Stimulated activated CD4-positive, alpha-beta T cell treated with anti-CD3 and anti-CD28 coated beads, Interleukin-4, amount 100 ng/mL, for 1 hour (primary cell): Measurements from ENCODE around the gene TRMU.
"Not testable (repeated sequence)": the region's sequence is repeated elsewhere in the genome, so short reads cannot be mapped to it uniquely, and the experiment has no call there.

ENCODE experiments used
- DNase-seq: peaks from one replicate; pipeline ENCODE4 v3.0.0-alpha.2; 2020

Gene TRMU

DNA sequence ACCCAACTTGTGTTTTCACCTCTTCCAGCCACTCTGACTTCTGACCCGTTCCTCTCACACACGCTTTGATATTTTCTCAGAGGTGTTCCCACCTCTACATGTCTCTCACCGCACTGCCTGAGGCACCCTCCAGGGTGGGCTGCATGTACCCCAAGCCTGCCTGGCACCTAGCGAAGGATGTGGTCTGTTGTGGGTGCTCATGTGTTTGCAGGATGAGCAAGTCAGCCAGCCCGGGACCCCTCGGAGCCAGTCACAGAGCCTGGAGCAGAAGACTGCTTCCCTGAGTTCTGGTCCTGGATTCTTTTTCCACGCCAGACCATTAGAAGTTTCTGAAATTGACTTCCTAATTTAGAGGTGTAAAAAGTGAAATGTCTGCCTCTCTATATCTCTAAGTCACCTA, 35.0 kb upstream of the TRMU start:
- no peak for DNase-seq

DNA sequence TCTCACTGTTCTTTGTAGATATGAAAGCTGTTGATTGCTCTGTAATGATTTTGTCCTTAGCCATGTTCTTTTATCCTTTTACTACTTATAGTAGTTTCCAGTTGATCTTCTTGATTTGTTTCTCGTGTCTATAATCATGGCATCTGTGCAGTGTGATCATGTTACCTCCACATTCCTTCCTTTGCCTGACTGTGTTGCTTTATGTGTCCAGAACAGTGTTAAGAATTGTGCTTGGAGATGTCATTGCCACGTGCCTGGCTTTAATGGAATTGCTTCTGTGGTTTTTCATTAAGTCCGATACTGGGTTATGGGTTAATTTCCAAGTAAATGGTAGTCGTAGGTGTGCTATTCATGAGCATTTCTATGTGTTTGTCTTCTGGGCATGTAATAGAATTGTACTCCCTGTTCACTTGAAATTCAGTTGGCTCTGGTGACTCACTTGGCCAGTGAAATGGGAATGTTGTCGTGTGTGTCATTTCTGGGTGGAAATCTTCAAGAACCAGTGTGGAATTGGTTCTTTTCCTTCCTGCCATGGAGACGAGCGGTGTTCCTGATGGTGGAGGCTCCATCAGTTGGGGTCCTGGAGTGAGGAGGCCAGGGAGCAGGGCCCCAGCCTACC, 32.1 kb upstream of the TRMU start:
- no peak for DNase-seq

DNA sequence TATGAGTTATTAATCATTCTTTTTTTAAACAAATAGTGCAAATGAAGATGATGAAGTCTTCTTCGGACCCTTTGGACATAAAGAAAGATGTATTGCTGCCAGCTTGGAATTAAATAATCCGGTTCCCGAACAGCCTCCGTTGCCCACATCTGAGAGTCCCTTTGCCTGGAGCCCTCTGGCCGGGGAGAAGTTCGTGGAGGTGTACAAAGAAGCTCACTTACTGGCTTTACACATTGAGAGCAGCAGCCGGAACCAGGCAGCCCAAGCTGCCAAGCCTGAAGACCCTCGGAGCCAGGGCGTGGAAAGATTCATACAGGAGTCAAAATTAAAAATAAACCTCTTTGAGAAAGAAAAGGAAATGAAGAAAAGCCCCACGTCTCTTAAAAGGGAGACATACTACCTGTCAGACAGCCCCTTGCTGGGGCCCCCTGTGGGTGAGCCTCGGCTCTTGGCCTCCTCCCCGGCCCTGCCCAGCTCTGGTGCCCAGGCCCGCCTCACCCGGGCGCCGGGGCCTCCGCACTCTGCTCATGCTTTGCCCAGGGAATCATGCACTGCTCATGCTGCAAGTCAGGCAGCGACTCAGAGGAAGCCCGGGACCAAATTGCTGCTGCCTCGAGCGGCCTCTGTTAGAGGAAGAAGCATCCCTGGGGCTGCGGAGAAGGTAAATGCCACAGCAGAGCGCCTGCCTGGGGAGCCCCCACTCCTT, 27.1 kb upstream of the TRMU start:
- DNase-seq, result no peak

DNA sequence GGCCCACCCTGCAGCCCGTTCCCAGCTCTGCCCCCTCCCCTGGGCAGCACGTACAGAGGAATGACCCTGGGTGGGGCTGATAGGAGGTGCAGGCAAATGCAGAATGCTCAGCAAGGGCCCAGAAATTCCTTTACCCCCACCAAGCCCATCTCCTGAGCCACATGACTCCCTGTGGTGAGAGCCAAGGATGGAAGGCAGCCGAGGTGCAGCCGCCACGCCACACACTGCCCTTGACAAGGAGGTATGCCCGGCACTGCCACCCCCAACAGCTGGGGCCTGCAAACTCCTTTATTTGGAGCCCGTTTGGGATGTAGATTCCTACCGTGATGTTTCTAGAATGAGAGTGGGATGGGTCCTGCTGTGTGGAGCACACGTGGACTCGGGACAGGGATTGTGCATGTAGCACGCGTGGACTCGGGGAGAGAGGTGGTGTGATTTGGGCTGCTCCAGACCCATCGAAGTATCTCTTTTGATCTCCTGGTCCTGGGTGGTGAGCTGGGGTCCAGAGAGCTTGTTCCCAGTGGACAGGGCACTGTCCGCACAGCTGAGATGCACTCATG, 25.9 kb upstream of the TRMU start:
- DNase-seq, result no peak

DNA sequence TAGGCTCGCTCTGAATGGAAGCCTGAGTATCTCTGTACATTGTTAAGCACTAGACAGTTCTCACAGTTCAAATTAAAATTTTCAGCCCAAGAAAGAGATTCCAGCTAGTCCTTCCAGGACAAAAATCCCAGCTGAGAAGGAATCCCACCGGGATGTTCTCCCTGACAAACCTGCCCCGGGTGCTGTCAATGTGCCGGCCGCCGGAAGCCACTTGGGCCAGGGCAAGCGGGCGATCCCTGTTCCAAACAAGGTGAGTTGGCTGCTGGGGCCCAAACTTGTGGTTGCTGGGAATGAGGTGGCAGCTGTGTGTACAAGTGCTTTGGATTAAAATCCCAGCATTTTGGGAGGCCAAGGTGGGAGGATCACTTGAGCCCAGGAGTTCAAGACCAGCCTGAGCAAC, 23.5 kb upstream of the TRMU start:
- no peak for DNase-seq

DNA sequence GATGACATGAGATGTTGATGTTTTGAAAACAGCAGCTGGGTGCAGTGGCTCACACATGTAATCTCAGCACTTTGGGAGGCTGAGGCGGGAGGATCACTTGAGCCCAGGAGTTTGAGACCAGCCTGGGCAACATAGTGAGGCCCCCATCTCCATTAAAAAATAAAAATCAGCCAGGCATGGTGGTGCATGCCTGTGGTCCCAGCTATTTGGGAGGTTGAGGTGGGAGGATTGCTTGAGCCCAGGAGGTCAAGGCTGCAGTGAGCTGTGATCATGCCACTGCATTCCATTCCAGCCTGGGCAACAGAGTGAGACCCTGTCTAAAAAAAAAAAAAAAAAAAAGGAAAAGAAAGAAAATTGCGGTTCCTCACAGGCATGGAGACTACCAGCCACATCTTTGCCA, 22.7 kb upstream of the TRMU start:
- not testable (repeated sequence) for DNase-seq

DNA sequence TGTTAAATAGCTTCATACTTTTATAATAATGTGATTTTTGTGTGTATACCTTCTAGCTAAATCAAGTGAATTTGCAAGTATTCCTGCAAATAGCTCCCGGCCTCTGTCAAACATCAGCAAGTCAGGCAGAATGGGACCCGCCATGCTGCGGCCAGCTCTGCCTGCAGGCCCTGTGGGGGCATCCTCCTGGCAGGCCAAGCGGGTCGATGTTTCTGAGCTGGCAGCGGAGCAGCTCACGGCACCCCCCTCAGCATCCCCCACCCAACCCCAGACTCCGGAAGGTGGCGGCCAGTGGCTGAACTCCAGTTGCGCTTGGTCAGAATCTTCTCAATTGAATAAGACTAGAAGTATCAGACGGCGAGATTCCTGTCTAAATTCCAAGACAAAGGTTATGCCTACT, 19.5 kb upstream of the TRMU start:
- no peak for DNase-seq

DNA sequence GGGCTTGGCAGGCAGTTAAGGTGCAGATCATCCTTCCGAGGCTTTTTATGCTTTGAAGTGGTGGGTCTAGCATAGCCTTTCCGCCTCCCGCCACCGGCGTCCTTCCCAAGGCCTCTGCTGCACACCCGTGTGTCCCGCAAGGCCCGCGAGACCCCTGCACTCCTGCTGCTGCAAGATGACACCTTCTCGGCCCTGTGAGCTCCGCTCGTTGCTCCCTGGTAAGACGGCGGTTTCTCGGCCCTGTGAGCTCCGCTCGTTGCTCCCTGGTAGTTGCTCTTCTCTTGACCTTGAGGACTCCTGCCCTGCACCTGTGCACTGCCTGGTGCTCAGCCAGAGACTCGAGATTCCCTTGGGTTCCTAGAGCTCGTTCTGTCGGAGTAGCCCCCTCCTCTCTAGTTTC, 17.9 kb upstream of the TRMU start:
- no peak for DNase-seq

DNA sequence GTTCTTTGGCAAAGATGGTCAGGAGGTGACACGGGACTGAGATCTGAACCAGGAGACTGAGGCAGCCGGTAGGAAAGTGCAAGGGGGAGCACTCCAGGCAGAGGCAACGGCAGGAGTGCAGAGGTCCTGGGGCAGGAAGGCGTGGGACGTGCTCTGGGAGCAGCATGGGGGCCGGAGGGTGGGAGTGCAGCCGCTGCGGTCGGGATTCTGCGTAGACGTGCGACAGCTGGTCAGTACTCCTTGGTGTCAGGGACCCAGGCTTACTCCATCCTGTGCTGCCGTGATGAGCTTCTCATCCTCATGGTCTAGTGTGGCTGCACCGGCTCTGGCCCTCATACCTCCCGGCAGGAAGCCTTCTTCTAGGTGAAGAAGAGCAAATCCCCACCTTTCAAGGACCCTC, 16.9 kb upstream of the TRMU start:
- DNase-seq, result no peak

DNA sequence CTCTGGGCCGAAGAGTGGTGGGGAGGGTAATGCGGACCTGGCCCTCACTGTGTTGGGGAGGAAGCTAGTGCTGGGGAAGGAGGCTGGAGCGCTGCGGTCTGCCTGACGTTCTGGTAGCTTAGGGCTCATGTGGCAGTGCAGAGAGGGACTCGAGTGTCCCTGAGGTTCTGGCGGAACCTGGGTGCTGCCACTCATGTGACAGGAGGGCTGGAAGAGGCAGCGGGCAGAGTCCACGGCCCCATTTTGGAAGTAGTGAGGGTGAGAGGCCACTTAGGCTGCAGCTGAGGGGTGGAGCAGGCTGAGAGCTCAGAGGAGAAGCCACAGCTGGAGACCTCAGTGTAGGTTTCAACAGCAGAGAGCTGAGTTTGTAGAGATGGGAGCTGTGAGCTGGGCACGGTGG, 16.2 kb upstream of the TRMU start:
- DNase-seq, result no peak

DNA sequence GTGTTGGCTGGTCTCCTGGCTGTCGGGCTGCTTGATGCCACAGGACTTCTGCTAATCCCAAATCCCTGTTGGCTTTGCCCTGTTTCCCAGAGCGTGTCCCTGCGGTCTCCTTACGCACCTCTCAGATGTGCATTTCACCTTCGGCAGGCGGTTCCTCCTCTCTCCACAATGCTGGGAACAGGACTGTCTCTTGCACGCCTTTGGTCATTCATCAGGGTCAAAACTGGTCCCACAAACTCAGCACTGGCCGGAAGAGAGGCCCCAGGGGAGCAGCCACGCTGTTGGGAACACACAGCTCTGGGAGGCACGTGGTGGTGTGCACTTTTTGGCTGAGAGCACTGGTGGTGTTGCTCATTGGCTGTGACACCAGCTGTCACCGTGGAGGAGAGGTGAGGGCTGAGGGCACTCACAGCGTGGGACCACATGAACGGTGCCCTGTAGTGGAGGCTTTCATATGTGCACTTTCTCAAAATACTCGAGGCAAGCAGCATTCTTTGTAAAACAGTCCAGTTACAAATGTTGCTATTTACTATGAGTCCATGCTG, 15.3 kb upstream of the TRMU start:
- DNase-seq, result no peak

DNA sequence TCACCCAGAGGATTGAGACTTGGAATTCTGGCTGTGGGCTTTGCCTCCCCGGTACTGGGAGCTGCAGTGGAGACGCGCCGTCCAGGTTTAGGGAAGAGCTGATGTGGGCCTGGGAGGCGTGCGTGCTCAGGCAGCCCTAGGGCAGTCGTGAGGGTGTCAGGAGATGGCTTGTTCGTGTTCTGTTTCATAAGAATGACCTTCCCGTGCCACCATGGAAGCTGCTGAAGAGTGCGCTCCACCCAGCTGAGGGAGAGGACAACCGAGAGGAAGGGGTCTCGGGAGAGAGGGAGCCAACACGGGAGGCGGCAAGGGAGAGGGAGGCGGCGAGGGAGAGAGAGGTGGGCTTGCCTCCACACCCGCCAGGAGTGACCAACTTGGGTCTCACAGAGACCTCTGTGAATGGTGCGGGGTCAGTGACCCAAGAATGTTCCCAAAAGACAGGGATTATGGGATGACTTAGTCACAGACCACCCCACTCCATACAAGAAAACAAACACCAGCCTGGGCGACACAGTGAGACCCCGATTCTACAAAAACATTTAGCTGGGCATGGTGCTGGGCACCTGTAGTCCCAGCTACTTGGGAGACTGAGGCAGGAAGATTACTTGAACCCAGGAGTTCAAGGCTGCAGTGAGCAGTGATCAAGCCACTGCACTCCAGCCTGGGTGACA, 14.7 kb upstream of the TRMU start:
- DNase-seq, result no peak

DNA sequence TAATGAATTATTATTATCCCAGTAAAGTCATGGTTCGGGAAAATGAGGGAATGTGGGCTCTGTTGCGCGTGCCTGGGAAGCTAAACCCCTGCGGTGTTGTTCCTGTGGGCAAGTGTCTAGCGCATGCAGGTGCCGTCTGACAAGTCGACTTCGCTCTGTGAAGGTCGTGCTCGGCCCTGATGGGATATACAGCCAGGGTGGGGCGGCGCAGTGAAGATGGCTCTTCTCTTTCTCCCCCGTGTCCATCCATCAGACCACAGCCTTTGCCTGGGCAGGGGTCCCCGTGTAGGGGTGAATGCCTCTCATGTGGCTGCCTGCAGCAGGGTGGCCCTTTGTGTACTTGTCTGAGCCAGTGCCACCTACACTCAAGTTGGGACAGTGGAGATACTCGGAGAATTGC, 12.8 kb upstream of the TRMU start:
- DNase-seq, result no peak

DNA sequence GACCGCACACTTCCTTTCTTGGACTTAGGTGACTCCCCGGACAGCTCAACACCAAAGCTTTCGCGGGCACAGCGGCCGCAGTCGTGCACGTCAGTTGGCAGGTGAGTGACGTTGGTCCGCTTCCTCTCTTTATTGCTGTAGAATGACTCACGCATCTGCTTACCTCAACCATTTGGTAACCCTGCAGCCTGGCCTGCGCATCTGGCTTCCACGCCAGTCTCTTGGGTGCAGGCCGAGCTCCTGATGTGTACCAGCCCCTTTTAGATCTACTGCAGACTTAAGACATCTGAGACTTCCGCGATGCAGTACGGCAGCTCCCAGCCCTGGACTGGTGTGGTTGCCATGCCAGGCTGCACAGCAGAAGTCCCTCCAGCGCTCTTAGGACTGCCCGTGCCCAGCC, 12.4 kb upstream of the TRMU start:
- no peak for DNase-seq

DNA sequence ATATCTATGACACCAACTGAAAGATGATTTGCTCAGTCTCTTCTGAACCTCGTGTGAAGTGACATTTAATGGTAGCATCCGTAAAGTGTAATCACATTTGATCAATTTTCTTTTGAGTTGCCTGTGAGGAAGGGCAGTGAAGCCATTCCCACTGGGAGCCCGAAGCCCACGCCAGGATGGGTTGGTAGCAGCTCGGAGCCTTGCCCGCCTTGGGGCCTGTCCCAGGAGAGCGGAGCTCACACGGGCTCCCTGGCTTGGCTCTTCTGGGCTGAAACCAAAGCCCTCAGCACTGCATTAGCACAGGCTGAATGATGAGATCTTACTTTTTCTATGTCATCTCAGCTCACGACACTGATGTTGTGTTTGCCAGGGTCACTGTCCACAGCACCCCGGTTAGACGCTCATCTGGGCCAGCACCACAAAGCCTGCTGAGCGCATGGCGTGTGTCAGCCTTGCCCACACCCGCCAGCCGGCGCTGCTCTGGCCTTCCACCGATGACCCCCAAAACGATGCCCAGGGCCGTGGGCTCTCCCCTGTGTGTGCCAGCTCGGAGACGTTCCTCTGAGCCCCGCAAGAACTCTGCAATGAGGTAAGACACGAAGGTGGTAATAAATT, 9.3 kb upstream of the TRMU start:
- no peak for DNase-seq

DNA sequence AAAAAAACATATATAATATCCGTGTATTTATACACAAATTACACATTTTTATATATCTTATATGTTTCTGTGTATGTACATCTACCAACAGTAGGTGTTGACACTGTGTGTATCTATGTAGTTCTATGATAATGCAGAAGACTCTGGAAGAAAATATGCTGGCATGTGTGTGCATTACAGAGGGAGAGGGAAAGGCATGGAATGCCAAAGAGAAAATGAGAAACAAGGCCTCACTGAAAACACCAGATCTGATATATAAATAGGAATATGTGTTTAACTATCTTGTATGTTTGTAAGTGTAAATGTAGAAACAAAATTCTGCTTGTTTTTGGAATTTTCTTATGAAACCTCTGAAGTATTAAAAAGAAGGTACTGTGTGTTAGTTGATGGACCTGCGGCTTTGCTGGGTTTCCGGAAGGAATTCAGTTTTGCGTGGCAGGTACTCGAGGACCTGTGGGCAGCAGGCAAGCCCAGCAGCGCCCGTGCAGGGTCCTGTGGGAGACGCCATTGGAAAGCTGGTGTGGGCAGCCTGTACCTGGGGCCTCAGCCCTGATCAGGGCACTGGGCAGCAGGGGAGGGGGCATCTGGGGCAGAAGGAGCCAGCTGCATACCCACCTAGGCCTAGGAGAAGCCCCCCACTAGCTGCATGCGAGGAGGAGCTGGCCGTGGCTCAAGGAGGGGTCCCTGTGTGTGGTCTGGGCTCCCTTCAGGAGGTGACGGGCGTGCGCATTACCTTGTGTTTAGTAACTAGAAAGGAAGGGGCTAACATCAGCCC, 7.6 kb upstream of the TRMU start:
- DNase-seq, result no peak

DNA sequence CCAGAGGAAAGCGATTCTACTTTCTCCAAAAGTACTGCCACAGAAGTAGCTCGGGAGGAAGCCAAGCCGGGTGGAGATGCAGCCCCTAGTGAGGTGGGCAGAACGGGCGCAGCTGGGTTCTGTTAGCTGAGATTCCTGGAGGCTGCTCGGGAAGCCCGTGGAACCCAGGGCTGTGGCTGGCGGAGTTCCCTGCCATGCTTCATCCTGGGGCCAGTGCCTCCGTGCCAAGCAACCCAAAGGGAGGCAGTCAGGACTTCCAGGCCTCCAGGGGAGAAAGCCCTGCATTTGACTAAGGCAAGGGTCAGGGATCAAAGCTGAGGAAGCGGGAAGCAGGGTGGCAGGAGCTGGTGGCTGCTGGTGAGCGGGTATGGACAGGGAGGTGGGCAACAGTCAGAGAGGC, 6.7 kb upstream of the TRMU start:
- no peak for DNase-seq

DNA sequence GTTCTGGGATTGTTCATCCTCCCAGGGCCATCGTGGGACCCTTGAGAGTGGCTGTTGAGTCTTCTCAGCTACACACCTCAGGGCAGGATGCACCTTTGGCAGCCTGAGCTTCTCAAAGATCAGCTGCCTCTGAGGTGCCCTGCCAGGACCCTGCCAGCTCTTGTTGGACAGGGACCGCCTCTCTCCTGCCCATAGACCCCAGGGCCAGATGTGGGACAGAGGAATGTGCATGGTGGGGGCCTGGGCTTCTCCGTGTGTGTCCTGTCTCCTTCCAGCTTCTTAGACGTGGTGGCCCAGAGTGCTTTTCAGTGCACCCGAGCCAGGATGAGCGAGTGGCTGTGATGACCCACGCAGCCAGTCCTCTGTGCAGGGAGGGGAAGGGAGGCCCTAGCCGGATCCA, 5.9 kb upstream of the TRMU start:
- no peak for DNase-seq

DNA sequence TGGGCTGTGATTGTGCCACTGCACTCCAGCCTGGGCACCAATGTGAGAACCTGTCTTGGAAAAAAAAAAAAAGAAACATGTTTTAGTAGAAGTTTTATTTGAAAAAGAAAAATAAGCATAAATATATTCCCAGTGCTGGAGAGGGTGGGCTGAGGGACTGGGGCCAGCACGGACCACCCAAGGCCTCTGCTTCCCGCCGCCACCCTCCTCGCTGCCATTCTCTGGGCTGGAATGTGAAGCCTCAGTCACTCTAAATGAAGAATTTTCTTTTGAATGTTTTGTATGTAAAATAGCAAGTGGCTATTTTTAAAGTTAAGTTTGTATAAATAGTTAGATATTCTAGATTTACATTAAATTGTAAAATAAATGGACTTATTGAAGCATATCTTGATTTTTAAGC, 5.1 kb upstream of the TRMU start:
- DNase-seq, result no peak

DNA sequence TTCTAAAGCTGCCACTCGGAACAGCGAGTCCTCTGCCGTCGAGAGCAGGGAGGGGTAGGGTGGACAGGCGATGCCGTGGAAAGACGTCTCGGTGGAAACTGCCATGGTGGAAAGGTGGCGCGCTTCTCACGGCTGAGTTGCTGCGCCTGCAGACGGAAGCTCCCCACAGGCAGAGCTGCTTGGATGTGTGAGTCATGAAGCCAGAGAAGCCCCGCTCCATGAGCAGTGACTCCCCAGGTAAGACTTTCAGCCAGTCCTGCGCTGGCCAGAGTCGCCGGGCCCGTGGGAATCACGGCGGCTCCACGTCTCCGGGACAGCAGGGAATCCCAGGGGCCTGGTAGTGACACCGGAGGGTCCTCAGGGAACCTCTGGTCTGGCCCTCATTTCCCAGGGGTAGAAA, 4.0 kb upstream of the TRMU start:
- DNase-seq, result no peak

DNA sequence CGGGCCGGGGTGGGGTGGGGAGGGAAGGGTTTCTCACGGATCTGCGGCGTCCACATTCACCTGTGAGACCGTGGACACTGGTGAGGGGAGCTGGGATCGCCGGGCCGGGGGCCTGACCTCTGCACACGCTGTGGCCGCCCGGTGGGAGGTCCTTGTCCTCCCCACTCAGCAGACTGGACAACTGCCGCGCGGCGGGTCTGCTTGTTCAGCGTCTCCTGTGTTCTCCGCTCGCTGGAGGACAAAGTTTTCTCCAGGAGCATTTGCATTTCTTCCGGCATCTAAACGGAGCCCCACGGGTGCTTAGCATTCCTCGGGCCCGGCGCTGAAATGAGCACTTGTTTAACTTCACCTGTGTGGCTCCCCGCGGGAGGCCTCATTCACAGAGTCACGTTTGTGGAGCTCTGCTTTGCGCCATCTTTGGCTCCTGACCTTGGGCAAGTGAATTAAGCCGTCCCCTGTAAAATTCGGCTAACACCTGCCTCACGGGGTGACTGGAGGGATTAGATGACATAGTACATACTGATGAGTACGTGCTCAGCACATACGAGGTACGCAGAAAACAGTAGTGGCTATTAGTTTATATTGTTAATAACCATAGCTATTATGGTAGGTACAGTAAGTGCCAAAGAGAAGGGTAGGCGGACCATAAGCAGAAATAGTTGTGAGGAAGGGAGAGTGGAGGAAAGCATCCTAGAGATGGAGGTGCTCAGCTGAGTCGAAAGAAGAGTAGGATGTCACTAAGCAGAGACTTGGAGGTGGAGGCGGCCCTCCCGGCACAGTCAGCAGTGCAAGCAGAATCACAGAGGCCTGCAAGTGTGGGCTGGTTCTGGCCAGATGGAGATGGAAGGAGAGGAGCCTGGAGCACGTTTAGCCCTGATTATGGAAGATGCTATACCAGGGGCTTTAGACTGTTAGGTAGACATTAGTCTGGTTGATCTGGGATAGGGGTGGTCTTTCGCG, 885 bp downstream of the TRMU start:
- DNase-seq, result peak; percentile 9

DNA sequence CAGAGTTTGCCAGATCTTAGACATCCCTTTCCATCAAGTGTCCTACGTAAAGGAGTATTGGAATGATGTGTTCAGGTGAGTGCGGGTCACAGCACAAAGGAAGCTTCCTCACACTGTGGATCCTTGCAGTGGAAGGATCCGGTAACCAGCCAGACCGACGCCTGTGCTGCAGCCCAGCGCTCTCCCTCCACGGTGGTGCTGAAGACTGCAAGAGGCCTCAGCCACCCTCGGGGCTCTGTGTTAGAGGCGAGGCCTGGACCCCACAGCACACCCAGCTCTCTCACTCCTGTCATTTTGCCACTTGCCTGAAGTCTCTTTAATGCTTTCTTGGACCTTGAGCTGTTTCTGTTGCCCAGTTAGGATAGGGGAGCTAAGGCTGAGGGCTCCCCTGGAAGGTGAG, 2.4 kb downstream of the TRMU start:
- no peak for DNase-seq
